ENCODE data around the gene TMEM154.

Gene TMEM154

DNA sequence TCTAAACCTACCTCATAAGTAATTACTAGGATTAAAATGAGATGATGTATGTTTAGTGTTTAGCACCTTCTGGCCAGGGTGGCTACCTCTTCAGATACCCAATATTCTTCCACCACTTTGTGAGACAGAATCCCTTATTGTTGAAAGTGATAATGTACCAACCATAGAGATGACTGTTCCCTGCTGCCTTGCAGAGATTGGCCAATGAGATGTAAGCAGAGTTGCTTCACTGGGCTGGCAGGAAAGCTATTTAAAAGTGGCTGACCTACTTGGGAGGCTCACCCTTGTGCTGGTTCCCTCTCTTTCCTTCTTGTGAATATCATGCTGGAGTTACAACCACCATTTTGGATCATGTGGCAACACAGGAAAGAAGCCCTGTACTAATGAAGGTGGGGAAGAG lies 58.9 kb downstream of the TMEM154 start:
- no peak for DNase-seq

DNA sequence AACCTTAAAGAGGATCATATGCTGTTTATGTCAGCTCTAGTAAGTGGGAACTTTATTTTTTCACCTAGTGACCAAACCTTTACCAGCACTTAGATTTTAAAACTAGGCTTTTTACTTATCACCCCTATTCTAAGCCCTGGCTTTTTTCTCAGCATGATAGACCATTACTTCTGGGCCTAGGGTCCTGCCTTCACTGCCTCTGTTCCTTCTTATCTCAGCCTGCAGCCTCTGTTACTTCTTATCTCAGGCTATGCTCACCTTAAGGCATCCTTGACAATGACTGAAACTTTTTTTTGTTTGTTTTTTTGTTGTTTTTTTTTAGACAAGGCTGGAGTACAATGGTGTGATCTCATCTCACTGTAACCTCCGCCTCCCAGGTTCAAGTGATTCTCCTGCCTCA lies 59.6 kb downstream of the TMEM154 start:
- DNase-seq: no peak

DNA sequence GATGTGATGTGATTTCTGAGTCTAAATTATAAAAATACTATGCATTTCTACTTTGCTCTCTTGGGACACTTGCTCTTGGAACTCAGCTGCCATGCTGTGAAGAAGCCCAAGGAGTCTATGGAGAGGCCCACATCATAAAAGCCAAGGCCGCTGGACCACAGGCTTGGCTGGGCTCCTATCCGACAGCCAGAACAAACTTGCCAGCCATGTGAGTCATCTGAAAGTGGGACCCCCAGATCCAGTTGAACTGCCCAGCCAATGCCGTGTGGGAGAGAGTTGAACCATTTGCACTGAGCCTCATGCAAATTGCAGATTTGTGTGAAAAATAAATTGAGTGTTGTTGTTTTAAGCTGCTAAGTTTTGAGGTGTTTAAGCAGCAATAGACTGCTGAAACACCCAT lies 60.2 kb downstream of the TMEM154 start:
- DNase-seq: no peak

DNA sequence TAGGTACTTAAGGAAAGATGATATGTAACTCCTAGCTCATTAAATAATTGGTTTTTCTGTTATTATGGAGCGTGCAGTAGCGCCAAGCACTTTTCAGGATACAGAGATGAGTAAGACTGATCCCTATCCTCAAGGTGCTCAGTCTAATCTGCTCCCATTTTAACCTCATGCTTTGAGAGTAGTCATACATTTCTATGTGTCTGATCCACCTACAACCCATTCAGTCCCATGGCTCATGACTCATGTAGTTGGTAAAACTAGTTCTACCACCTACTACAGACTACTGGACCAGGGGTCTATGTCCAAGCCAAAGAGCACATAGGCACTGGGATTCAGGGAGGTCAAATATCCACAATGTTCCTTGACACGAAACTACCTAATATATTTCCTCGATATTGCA lies 60.8 kb downstream of the TMEM154 start:
- no peak for DNase-seq

DNA sequence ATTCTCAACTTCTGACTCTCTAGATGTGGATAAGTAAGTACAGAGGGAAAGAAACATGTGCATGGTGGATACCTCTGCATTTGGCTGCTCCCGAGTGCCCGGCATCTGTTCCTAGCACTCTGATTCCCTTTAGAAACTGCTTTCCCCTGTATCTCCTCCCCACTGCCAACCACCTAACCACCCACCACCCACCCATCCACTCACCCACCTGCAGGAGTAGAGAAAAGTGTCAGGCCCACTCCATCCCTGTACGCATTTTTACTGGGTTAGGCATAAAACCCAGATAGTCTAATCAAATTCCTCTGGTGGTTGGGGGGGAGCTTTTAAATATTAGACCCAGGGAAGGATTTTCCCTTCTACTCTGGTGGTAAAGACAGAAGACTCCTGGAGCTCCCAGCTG lies 63.0 kb downstream of the TMEM154 start:
- no peak for DNase-seq

DNA sequence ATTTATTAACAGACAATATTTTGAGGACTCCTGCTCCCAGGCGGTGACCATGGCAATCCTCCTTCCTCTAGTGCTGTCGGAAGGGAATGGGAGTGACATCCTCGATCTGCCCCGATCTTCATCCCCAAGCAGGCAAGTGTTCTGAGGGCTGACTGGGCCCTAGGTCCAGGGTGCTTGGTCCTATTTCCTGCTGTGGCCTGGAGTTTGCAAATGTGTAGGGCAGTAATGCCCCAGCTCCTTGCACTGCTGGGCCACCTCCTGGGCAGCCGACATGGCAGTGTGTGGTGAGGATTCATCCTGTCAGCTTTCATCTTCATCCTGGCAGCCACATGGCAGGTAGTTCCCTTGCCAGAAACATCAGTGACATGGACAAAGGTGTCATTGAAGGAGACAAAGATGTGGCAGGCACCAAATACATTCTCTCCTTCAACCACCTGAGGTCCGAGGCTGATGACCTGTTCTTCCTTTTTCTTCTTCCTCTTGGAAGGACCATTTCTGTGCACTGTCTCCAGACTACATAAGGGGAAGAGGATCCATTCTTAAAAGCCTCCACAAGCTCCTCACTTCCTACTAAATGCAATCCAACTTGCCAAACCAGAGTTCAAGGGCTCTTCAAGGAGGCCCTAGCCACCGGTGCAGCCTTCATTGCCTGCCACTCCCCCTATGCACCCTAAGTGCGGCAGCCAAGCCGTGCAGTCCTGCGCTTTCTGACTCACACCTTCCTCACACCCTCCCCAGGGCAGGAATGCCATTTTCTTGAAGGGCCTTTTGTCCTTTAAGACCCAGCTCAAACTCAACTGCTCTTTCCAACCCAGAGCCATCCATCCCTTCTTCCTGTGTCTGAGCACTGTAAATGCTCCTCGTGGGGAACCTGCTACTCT lies 65.7 kb downstream of the TMEM154 start:
- DNase-seq: no peak

DNA sequence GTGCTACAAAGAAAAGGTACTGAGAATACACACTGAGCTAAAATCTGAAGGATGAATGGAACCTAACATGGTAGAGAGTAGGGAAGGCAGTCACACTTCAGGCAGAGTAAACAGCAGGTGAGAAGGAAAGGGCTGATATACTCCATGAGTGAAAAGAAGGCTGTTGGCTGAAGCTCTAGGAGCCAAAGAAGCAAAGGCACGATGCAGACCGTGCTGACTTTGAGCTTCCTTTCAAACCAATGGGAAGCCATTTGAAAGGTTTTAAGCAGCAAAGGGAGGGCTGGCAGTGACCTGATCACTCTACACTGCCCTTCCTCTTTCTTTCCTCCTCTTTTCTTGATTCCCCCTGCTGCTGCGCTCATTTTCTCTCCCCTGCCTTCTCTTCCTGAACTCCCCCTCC lies 66.4 kb downstream of the TMEM154 start:
- DNase-seq: no peak

DNA sequence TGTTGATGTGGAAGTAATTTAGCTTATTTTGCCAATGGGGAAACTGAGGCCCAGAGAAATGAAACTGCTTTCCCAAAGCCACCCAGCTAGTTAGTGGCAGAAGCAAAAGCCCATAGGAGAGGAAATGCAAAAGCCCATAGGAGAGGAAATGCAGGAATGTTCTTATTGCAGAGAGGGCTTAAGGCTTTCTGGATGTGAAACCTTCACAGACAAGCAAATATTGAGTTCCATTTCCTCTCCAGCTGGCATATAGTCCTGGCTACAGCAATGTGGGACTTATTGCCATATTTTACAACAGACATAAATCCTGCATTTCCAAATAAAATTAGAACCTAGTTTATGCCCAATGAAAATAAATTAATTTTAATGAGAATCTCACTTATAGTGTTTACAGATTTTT lies 69.7 kb downstream of the TMEM154 start:
- no peak for DNase-seq

DNA sequence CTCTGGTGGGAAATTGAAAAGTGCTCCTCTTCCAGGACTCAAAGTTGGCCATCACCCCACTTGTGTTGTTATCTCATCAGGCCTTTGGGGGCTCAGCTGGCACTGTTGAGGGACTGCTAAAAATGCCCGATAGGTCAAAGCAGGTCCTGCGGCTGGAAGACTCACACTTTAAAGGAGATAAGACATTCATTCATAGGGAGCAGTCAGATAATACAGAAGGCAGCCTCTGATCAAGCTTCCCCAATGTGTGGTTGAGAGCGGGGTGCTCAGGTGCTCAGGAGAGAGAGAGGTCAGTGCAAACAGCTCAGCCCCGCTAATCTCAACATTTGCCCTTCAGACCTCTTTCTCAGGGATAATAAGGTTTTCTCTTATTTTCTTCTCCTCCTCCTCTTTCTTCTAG lies 70.3 kb downstream of the TMEM154 start:
- DNase-seq: no peak

DNA sequence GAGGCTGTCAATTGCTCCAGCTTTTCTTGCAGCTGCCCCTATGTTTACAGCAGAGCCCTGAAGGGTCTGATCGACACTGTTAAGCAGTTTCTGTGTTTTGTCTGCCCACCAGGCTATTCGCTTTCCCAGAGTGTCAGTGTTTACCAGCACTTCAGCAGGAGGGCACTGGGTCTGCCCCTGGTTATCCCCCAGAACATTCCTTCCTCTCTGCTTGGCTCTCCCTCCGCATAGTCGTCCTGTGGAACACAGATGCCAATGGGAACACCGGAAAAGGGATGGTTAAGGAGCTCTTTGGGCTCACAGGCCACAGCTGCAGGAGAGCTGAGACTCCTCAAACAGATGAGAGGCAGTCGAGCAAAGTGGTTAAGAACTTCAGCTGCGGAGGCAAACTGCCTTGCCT lies 72.6 kb downstream of the TMEM154 start:
- DNase-seq: no peak

DNA sequence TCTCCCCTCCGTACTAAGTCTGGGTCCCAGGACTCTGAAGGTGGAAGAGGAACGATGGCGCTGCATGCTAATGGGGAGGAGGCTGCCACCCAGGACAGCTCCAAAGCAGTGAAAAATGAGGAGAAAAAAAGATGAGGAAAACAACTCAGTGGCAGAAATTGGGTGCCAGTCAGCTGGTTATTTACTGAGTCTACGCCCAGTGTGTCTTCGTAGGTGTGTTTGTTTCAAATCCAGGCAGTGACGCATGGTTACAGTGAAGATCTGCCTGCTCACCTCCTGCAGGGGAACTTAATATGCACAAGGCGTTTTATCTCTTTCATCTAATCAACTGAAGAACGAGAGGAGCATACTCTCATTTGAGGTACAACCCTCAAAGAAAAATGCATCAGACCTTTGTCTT lies 73.0 kb downstream of the TMEM154 start:
- no peak for DNase-seq

DNA sequence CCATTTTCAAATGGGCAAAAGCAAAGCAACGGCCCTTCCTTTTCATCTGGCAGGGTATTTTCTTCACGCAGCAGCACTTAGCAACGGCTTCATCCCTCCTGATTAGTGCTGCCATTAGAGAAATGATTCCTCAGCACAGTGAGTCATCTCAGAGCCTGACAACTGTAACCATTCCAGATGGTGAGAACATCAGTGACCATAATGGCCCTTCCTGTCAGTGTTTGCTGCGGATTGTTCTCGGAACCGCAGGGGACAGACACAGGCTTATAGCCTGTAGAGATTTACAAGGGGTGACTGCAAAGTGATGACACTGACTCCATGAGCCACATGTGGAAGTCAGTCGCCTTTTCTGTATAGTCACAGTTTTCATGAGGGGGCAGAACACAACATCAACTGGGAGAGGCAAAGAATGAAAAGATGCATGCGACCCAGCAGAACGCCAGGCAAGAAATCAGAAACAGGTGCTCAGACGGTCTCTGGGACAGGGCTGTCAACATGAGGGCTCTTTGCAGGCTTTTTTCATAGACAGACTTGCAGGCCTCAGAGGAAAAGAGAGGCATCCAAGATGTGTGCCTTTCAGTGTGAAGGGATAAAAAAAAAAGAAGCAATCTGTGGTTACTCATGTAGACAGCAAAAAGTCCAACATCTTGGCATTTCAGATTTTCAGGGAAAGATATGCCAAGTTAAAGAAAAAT lies 74.0 kb downstream of the TMEM154 start:
- DNase-seq: peak; percentile 37

DNA sequence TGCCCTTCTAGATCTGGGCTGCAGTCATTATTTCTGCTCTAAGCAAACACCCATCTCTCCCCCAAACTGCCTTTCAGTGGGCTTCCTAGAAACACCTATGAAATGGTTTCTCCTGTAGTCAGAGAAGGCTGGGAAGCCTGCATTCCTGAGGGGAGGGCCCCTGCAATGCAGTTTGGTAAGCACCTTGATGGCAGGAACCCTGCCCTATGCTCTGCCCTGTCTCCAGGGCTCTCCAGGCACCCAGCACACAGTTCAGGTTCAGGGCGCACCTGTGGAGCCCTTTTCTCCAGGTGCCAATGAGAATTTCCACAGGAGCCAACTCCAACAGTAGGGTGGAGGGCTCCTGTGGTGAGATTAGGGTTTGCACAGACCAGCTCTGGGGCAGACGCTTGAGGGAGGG lies 74.8 kb downstream of the TMEM154 start:
- no peak for DNase-seq

DNA sequence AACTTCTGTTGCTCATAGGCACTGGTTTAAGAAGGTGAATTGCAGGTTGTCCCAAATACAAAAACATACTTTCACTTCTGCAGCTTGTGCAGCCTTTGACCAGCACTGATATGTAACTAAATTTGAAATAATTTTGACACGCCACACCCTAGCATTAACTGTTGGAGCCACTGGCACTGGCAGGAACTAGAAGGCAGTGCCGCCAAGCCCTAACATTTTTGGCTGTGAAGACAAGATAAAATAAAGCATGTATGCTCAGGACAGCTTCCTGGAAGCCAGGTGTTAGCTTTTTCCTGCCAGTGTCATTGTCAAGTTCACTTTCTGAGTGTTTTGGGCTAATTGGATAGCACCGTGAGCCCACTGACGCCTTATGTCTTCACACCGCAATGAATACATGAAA lies 78.6 kb downstream of the TMEM154 start:
- no peak for DNase-seq

DNA sequence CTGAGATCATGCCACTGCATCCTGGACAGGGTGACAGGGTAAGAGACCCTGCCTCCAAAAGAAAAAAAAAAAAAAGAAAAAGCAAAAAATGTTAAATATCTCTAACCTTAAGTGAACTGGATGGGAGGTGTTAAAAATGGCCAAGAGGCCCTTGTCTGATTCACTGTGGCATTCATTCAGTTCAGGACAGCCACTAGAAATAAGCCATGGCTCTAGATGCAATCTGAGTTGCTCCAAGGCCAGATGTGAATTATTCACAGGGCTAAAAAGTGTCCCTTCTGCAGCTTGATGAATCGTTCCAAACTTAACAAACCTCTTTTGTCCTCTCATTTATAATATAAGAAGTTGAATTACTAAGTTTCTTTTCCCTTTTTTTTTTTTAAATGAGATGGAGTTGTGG lies 80.2 kb downstream of the TMEM154 start:
- DNase-seq: no peak

DNA sequence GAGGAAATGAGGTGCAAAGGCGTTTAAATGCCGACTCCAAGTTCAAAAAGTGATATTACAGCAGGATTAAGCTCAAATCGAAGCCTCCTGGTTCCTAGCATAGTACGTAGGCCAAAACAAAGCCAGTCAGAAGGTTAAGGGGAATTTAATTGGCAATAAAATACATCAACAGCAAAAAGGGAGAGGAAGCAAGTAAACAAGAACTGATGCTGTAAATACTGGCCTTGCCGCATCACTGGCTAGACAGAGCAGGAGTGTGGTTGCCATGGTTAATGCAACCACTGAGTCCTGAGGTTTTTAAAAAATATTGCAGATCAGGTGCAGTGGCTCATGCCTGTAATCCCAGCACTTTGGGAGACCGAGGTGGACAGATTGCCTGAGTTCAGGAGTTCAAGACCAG lies 80.7 kb downstream of the TMEM154 start:
- DNase-seq: no peak

DNA sequence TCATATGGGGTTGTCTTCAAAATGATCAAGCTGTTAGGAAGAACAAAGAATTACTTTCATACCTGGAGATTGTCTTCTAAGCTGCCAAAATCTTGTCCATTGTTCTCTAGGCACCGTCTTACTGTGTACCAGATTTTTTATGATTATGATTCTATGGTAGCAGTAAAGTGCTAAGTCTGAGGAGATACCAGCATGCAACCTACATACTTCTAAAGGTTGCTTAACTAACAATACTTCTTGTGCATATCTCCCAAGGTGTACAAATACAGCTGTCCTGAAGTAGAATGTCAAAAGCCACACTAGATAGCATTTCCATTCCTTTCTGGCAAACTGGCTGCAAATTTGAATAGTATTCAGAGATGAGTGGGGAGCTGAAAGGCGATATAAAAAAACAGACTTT lies 81.3 kb downstream of the TMEM154 start:
- no peak for DNase-seq

DNA sequence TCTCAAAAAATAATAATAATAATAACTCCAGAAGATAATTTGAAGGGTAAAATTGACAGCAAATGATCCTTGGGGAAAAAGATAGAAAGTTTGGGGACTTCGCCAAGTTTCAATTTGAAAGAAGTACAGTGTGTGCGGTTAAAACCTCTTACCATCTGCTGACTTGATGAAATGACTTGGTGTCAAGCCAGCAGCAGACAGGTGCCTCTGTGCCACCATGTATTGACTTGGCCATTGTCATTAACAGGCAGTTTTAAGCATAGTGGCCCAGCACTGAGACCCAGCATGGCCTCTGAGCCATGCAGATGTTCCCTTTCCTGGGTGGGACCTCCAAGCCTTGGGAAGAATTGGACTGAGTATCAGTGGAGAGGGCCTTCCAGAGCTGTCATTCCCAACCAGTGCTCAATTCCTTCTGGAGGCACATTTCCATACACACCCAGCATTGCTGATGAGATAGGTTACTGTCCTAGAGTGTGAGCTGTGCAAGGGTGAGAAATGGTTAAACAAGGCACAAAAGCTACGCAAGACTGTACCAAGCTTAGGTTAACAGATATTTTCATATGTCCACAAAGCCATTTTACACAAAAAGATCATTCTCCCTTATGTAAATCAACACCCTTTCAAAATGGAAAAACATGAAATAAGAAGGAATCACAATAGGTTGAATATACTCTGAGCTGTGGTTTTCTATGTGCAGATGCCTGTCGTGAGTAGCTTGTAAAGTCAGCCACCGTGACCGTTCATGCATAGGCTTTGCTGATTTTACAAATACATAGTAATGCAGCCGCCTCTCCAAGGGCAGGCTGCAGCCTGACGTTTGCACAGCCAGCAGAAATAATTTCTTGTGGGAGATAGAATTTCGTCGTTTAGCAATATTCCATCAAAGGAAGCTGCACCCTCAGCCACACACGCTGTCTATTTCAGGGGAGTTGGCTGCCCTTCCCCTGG lies 84.5 kb downstream of the TMEM154 start:
- DNase-seq: no peak

DNA sequence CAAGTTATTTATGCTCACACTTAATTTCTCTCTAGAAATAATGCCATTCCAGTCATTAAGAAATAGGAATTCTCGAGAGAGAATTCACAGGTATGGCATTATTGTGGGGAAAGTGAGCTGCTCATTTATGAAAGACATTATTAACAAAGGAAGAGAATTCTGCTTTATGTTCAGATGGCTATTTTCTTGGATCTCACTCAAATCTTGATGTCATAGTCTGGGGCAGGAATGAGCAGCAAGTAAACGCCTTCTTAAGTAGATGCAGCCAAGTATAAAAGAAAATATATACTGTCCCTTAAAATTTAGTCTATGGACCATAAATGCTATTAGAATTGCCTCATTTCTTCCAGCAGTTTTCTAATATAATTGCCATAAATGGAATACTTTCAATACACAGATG lies 85.7 kb downstream of the TMEM154 start:
- no peak for DNase-seq

DNA sequence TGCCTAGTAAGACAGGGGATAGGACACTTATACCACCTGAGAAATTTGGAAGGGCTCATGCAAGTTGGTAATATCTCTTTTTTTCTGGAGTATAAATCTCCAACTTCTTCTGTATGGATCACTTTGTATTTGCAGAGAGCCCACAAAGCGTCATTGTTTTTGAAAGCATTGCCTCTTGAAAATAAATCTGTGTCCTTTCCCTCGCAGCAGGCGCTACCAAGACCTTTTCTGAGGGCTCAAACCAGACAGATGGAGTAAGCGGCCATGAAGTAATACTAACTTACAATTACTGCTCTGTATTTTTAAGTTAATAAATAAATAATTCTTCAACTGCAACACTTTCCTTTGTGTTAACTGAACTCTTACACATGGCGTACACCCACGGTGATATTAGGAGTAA lies 87.9 kb downstream of the TMEM154 start:
- no peak for DNase-seq

DNA sequence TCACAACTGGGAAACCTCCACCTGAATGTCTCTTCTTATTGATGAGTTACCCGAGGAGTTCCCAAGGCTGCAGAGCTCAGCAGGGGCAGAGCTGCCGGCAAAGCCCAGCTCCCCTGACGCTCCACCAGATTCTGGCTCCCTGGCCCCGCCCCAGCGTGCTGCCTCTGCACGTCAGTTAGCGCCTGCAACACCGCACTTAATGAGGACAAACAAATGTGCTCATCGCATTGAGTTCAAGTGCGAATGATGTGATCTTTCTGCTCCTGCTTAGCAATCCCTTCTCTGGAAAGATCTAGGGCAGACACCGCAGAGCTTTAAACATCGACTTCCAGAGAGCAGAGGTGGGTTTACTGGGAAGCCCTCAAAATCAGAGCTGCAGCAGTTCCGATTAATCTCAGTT lies 88.4 kb downstream of the TMEM154 start:
- peak; percentile 37 for DNase-seq

DNA sequence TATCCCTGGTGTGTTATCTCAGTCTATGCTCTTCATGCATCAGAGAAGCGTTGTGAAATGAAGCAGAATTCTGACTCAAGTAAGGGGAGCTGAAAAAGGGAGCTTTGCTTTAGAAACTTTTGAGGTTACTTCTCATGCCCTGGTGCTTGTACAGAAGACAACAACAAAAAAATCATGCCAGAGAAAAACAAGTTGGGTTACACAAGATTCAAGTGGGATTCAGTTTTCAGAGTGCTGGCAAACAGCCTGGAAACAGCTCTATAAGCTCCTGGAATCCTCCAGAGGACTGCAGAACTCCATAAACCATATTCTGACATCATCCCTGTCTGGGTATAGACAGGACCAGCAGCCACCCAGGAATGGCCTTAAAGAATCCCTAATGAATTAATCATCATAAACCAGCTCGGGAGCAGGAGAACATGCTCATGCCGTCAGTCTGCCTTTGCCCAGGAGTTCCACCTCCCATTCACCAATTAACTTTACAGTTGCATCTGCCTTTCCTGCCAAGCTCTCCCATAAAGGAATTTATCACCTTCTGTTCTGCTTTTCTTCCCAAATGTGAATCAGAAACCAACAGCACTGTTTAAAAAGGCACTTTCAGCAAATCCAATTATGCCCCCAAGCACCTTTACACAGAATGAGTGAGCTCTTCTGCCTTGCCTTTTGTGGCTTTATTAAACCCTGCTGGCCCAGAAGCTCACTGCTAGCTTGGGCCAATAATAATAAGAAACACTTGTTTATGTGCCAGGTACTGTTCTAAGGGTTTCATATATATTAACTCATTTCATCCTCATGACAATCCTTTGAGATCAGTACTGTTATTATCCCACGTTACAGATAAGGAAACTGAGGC lies 89.4 kb downstream of the TMEM154 start:
- peak; percentile 45 for DNase-seq
